ENCODE results near the gene SP140.

The SP140 gene

GRCh38 chr2:230227216-230227615 is 1.7 kb downstream of the SP140 start:
- Histone ChIP-seq H3K9me3 (ENCODE audit: severe bottlenecking) (peaks cover 4% of the 10 kb centered on the region), H3K27ac (no peak overlapping the region), H3K4me3 (ENCODE audit: low read depth, low read length) (no peak overlapping the region), H3K27me3 (ENCODE audit: insufficient read depth, low read depth, severe bottlenecking) (peaks cover 62% of the 10 kb centered on the region), H3K36me3 (no peaks in the 10 kb centered on the region)
- no peak for DNase-seq
- TF ChIP-seq CTCF (IDR thresholded peaks at IDR 0.05; ENCODE audit: low read depth, low read length), result no peak

DNA sequence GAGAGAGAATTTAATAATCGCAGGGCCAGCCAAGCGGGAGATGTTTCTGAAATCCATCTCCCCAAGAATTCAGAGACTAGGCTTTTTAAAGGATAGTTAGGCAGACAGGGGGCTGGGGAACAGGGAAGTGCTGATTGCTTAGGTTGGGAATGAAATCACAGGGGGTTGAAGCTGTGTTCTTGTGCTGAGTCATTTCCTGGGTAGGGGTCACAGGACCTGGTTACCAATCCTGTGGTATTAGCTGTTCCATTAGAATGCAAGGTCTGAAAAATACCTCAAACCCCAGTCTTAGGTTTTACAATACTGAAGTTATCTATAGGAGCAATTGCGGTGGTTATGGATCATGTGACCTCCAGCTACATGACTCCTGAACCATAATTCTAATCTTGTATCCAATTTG is 4.6 kb downstream of the SP140 start:
- H3K27me3 ChIP-seq (ENCODE audit: insufficient read depth, low read depth, severe bottlenecking), result peaks cover 67% of the 10 kb centered on the region
- H3K4me3 ChIP-seq (ENCODE audit: low read depth, low read length), result no peak overlapping the region
- no peak for TF ChIP-seq CTCF (IDR thresholded peaks at IDR 0.05; ENCODE audit: low read depth, low read length)
- no peaks in the 10 kb centered on the region for H3K36me3 ChIP-seq
- H3K27ac ChIP-seq, result no peak overlapping the region
- no peak for DNase-seq
- peaks cover 4% of the 10 kb centered on the region for H3K9me3 ChIP-seq (ENCODE audit: severe bottlenecking)

GRCh38 chr2:230230496-230231200 is 5.1 kb downstream of the SP140 start:
- H3K9me3 ChIP-seq (ENCODE audit: severe bottlenecking), result peaks cover 4% of the 10 kb centered on the region
- no peak for DNase-seq
- H3K36me3 ChIP-seq, result no peaks in the 10 kb centered on the region
- no peak overlapping the region for H3K27ac ChIP-seq
- TF ChIP-seq CTCF (IDR thresholded peaks at IDR 0.05; ENCODE audit: low read depth, low read length), result no peak
- peaks cover 66% of the 10 kb centered on the region for H3K27me3 ChIP-seq (ENCODE audit: insufficient read depth, low read depth, severe bottlenecking)
- no peak overlapping the region for H3K4me3 ChIP-seq (ENCODE audit: low read depth, low read length)

DNA sequence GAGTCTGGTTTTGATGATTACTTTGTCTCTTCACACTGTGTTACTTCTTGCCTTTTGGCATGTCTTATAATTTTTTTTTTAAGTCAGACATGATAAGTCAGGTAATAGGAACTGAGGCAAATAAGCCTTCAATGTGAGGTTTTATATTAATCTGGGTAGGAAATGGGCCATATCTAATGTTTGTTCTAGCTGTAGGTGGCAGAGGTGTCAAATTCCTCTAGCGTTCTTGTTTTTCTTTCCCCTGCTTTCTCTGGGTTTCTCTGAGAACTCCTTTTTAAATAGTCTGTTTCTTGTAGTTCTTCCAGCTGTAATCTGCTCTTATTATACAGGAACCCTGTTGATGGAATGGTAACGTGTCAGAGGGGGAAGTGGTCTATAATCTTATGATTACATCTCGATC is 5.7 kb downstream of the SP140 start:
- Histone ChIP-seq H3K27me3 (ENCODE audit: insufficient read depth, low read depth, severe bottlenecking) (peaks cover 66% of the 10 kb centered on the region), H3K36me3 (no peaks in the 10 kb centered on the region), H3K9me3 (ENCODE audit: severe bottlenecking) (peaks cover 4% of the 10 kb centered on the region), H3K27ac (no peak overlapping the region), H3K4me3 (ENCODE audit: low read depth, low read length) (no peak overlapping the region)
- TF ChIP-seq CTCF (IDR thresholded peaks at IDR 0.05; ENCODE audit: low read depth, low read length), result no peak
- no peak for DNase-seq

- Histone ChIP-seq H3K4me3 (ENCODE audit: low read depth, low read length) (no peak overlapping the region), H3K27ac (no peak overlapping the region), H3K9me3 (ENCODE audit: severe bottlenecking) (peaks cover 4% of the 10 kb centered on the region), H3K27me3 (ENCODE audit: insufficient read depth, low read depth, severe bottlenecking) (peaks cover 61% of the 10 kb centered on the region), H3K36me3 (no peaks in the 10 kb centered on the region)
- no peak for DNase-seq
- TF ChIP-seq CTCF (IDR thresholded peaks at IDR 0.05; ENCODE audit: low read depth, low read length), result no peak
Observed at GRCh38 chr2:230234122-230234722, 8.7 kb downstream of the SP140 start.
